ENCODE results near the gene ZNF134. TPM values are rescaled to one million over a fixed set of nuclear protein-coding genes. Genes with fewer than 3 reads are reported as not detected.
A peak's percentile ranks its signal among the peaks of the same experiment; 100 is the strongest.

Gene ZNF134
- total RNA-seq, 1 donor from 2014 or later, result 40.8 TPM

DNA sequence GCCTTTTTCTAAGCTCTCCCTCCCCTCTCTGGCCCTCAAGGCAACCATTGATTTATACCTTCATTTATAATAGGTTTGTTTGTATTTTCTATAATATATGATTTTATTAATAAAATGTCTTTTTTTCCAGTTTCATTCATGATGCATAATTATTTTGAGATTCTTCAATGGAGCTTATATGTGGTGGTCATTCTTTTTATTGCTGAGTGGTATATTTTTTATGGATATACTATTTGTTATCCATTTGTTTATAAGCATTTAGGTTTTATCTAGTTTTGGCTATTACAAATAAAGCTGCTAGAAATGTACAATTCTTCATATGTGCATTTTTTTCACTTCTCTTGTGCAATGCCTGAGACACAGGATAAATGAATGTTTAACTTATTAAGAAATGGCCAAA lies 29.7 kb downstream of the ZNF134 start:
- Mint-ChIP-seq H3K27ac (no peak overlapping the region), H3K36me3 (peaks cover 57% of the 10 kb centered on the region), H3K4me3 (no peak overlapping the region), H3K4me1 (no peaks in the 10 kb centered on the region), H3K9me3 (peaks cover 44% of the 10 kb centered on the region), H3K27me3 (ENCODE audit: insufficient read depth, low read depth) (peaks cover 3% of the 10 kb centered on the region)
- H3K4me3 ChIP-seq, result no peak overlapping the region
- no peak for DNase-seq (ENCODE audit: low spot score)
- TF ChIP-seq, protein P1, sequence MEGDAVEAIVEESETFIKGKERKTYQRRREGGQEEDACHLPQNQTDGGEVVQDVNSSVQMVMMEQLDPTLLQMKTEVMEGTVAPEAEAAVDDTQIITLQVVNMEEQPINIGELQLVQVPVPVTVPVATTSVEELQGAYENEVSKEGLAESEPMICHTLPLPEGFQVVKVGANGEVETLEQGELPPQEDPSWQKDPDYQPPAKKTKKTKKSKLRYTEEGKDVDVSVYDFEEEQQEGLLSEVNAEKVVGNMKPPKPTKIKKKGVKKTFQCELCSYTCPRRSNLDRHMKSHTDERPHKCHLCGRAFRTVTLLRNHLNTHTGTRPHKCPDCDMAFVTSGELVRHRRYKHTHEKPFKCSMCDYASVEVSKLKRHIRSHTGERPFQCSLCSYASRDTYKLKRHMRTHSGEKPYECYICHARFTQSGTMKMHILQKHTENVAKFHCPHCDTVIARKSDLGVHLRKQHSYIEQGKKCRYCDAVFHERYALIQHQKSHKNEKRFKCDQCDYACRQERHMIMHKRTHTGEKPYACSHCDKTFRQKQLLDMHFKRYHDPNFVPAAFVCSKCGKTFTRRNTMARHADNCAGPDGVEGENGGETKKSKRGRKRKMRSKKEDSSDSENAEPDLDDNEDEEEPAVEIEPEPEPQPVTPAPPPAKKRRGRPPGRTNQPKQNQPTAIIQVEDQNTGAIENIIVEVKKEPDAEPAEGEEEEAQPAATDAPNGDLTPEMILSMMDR (IDR thresholded peaks at IDR 0.05), result no peak
- TF ChIP-seq EZH2phosphoT487 (IDR thresholded peaks at IDR 0.05), result no peak
- TF ChIP-seq EZH2 (IDR thresholded peaks at IDR 0.05), result no peak
- H3K79me2 ChIP-seq (ENCODE audit: low read depth), result no peaks in the 10 kb centered on the region
- no peaks in the 10 kb centered on the region for H3K27me3 ChIP-seq
- peaks cover 28% of the 10 kb centered on the region for H3K36me3 ChIP-seq
- no peaks in the 10 kb centered on the region for H3K9me3 ChIP-seq (ENCODE audit: low read depth)
- no peak overlapping the region for H3K4me2 ChIP-seq
- no peak overlapping the region for H3K9ac ChIP-seq
- H3K4me1 ChIP-seq, result no peaks in the 10 kb centered on the region
- no peak overlapping the region for H3K27ac ChIP-seq
- no peaks in the 10 kb centered on the region for H4K20me1 ChIP-seq (ENCODE audit: low read depth)
- H3F3A ChIP-seq (ENCODE audit: low read depth), result no peaks in the 10 kb centered on the region
- H2AFZ ChIP-seq (replicated peaks), result no peak overlapping the region

GRCh38 chr19:57648331-57649003 lies 34.4 kb downstream of the ZNF134 start:
- H3K4me3 ChIP-seq, result no peak overlapping the region
- TF ChIP-seq, protein P1 (IDR thresholded peaks at IDR 0.05), result no peak
- TF ChIP-seq EZH2phosphoT487 (IDR thresholded peaks at IDR 0.05) (no peak), EZH2 (IDR thresholded peaks at IDR 0.05) (no peak)
- no peak for DNase-seq (ENCODE audit: low spot score)

GRCh38 chr19:57651654-57651996 lies 37.6 kb downstream of the ZNF134 start:
- peak; percentile 9 for DNase-seq (ENCODE audit: low spot score)
- H3K79me2 ChIP-seq (ENCODE audit: low read depth), result no peaks in the 10 kb centered on the region
- no peak overlapping the region for H3K4me2 ChIP-seq
- no peak overlapping the region for H3K27ac ChIP-seq
- TF ChIP-seq, protein P1 (IDR thresholded peaks at IDR 0.05), result peak; percentile 13
- TF ChIP-seq EZH2phosphoT487 (IDR thresholded peaks at IDR 0.05), result no peak
- peaks cover 5% of the 10 kb centered on the region for H3K27me3 ChIP-seq
- no peaks in the 10 kb centered on the region for H4K20me1 ChIP-seq (ENCODE audit: low read depth)
- H3K36me3 ChIP-seq, result no peaks in the 10 kb centered on the region
- H3K4me1 ChIP-seq, result no peaks in the 10 kb centered on the region
- H3K4me3 Mint-ChIP-seq, result no peak overlapping the region
- no peaks in the 10 kb centered on the region for H3K9me3 ChIP-seq (ENCODE audit: low read depth)
- peaks cover 2% of the 10 kb centered on the region for H3K36me3 Mint-ChIP-seq
- no peak overlapping the region for H3K9ac ChIP-seq
- no peak overlapping the region for H3K27ac Mint-ChIP-seq
- no peak overlapping the region for H2AFZ ChIP-seq (replicated peaks)
- no peak overlapping the region for H3K4me3 ChIP-seq
- no peaks in the 10 kb centered on the region for H3F3A ChIP-seq (ENCODE audit: low read depth)
- peaks cover 39% of the 10 kb centered on the region for H3K9me3 Mint-ChIP-seq
- H3K4me1 Mint-ChIP-seq, result no peaks in the 10 kb centered on the region
- peaks cover 12% of the 10 kb centered on the region for H3K27me3 Mint-ChIP-seq (ENCODE audit: insufficient read depth, low read depth)

More at GRCh38 chr19:57648331-57649003, 34.4 kb downstream of the ZNF134 start:
- H3K4me3 Mint-ChIP-seq, result no peak overlapping the region
- Histone ChIP-seq H3K9me3 (ENCODE audit: low read depth) (no peaks in the 10 kb centered on the region), H3K27ac (no peak overlapping the region), H4K20me1 (ENCODE audit: low read depth) (no peaks in the 10 kb centered on the region), H3K9ac (no peak overlapping the region), H3K4me1 (no peaks in the 10 kb centered on the region), H3K4me2 (no peak overlapping the region), H3K79me2 (ENCODE audit: low read depth) (no peaks in the 10 kb centered on the region), H3F3A (ENCODE audit: low read depth) (no peaks in the 10 kb centered on the region), H2AFZ (replicated peaks) (no peak overlapping the region), H3K27me3 (no peaks in the 10 kb centered on the region), H3K36me3 (no peaks in the 10 kb centered on the region)
- peaks cover 14% of the 10 kb centered on the region for H3K36me3 Mint-ChIP-seq
- H3K27ac Mint-ChIP-seq, result no peak overlapping the region
- H3K4me1 Mint-ChIP-seq, result no peaks in the 10 kb centered on the region
- peaks cover 25% of the 10 kb centered on the region for H3K9me3 Mint-ChIP-seq
- H3K27me3 Mint-ChIP-seq (ENCODE audit: insufficient read depth, low read depth), result peaks cover 9% of the 10 kb centered on the region
